ENCODE results near the gene SLC25A47.

GRCh38 chr14:100348784-100349685 is 25.9 kb downstream of the SLC25A47 start:
- TF ChIP-seq CTCF (IDR thresholded peaks at IDR 0.05; ENCODE audit: low read length) (no peak), EZH2 (IDR thresholded peaks at IDR 0.05; ENCODE audit: borderline replicate concordance, low read length) (no peak)
